HG03469 (cell line): Measurements from ENCODE around the gene CLCN3.
A peak's percentile ranks its signal among the peaks of the same experiment; 100 is the strongest.
"Not testable (repeated sequence)": the region's sequence is repeated elsewhere in the genome, so short reads cannot be mapped to it uniquely, and the experiment has no call there.

ENCODE experiments used
- ATAC-seq: cut with Tn5 transposase; IDR thresholded peaks from one replicate; pipeline ENCODE4 v1.9.1; 2021; ENCODE audit warnings: mild to moderate bottlenecking, moderate library complexity, moderate number of reproducible peaks; ENCODE audit not compliant: unreplicated experiment

Gene CLCN3

DNA sequence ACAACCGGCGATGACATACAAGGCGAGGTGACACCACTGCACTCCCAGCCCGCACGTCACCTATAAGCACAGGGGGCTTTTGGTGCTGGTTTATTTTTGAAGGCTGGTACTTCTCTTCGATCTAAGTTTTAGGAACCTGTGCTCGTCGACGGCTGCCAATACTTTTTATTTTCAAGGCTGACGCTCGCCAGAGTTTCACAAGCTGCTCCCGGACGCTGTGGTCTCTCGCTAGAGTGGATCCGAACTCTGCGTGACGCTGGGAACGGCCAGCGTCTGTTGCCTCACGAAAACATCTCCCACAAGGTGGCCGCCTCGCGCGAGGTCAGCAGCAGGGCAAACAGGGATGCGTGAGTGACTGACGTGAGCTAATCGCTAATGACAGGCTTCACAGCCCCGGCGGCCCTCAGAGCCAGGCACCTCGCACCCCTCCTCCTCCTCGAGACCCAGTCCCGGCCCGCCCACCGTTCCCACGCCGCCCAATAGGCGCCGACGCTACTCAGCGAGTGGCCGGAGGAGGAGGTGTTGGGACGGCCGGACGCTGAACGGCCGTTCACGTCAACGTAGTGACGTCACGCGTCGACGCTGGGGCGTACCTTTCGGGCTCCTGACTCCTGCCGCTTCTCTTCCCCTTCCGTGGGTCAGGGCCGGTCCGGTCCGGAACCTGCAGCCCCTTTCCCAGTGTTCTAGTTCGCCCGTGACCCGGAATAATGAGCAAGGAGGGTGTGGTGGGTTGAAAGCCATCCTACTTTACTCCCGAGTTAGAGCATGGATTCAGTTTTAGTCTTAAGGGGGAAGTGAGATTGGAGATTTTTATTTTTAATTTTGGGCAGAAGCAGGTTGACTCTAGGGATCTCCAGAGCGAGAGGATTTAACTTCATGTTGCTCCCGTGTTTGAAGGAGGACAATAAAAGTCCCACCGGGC is at the start of gene CLCN3:
Gene CLCN3, plus strand, starts transcription at position 621 of the 922 bp plus-strand sequence. CDS start 15,351 bp downstream, outside the sequence.
- peak; percentile 79 for ATAC-seq

GRCh38 chr4:169571012-169571411 is 49.4 kb upstream of the CLCN3 start:
- ATAC-seq: not testable (repeated sequence)

- ATAC-seq: no peak
Measured at GRCh38 chr4:169571435-169571834, 48.9 kb upstream of the CLCN3 start.

DNA sequence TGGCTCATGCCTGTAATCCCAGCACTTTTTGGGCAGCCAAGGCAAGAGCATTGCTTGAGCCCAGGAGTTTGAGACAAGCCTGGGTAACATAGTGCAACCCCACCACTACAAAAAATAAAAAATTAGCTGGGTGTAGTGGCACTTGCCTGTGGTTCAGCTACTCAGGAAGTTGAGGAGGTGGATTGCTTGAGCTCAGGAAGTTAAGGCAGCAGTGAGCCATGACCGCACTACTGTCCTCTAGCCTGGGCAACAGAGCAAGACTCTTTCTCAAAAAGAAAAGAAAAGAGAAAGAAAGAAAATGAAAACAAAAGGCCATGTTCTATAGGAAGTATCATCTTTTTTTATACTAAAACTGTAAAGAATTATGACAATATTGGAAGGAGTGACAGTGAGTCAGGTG is 46.5 kb upstream of the CLCN3 start:
- peak; percentile 48 for ATAC-seq

- ATAC-seq: peak; percentile 89
Measured at GRCh38 chr4:169582203-169582602, 38.2 kb upstream of the CLCN3 start.

DNA sequence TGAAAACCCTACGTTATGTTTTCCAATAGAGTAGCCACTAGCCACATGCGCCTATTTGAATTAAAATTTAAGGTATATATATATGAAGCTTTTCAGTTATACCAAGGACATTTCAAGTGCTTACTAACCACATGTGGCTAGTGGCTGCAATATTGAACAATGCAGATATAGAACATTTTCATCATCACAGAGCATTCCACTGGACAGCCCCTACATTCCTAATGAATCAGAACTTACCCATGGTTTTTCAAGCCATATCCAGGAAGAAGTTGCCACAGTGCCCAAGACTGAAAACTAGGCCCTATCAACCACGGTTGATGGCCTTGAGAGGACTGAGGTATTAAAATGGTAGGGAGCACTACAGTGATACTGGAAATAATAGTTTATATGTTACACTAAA is 37.7 kb upstream of the CLCN3 start:
- no peak for ATAC-seq

GRCh38 chr4:169583563-169583962 is 36.8 kb upstream of the CLCN3 start:
- ATAC-seq: no peak

GRCh38 chr4:169593050-169593560 is 27.3 kb upstream of the CLCN3 start:
- no peak for ATAC-seq

DNA sequence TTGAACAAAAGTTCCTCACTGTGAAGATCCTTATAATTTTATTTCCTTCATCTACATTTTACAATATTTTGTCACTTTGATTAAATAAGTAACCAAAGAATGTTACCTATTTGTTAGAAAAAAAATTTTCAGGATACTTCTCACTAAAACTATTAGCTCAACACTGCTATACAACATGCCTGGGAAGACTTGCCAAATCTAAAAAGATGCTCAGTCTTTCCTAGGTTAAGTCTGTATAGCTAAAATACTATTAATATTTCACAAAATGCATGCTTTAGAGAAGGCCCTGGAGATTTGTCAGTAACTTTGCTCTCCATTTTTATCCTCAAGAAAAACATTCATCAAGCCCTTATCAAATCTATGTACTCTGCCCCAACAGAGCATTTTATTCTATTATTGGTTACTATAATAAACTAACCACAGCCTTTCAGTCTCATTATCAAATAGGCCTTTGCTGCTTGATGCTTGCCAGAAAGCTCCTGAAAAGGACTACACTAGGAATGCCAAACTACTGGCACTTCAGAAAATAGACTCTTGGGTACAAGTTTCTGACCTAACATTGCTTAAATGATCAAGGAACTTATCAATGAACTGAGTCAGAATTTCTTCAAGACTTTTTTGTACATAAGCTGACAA is 25.7 kb upstream of the CLCN3 start:
- no peak for ATAC-seq

GRCh38 chr4:169601016-169601771 is 19.2 kb upstream of the CLCN3 start:
- ATAC-seq: peak; percentile 27

DNA sequence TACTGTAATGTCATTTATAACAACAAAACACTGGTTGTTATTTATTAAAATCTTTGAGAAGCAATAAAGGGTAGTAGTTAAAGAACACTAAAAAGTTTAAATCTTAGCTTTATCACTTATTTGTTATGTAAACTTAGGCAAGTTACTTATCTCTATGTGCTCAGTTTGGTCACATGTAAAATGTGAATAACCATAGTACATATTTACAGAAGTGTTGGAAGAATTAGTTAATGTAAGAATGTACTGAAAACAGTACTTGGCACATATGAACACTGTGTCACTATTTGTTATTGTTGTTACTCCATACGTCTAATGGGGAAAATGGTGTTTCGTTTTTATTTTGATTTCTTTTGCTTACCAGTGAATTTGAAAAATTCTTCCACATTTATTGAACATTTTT is 17.1 kb upstream of the CLCN3 start:
- ATAC-seq: no peak

DNA sequence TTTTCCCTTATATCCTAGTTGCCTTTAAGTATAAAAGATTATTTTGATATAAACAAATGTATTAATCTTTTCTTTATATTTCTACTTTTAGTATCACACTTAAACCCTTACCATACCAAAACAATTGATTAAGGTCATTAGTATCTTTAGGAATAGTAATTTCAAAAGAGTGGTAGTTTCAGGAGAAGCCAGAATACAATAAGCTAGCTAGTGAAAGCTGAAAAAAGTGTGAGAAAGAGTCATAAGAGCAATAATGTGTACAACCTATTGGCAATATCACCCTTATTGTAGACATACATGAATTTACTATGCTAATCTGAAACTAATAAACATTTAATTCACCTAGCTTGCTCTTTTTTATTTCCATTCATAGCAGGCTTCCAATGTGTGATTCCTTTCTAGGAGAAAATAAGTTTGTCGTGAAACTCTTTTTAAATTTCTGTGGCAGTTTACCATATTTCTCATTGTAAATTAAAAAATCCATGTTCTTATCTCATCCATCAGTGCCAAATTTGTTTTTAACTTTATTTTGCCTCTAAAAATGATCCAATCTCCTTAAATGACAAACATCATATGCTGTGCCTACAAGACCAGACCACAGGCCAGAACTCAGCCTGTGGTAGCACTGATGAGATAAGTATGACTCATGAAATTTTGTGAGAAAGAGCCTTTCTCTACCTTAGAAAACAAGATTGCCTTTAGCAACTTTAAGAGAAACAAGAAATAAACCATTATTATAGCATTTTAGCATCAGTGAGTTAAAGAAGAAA is 16.1 kb upstream of the CLCN3 start:
- peak; percentile 78 for ATAC-seq

DNA sequence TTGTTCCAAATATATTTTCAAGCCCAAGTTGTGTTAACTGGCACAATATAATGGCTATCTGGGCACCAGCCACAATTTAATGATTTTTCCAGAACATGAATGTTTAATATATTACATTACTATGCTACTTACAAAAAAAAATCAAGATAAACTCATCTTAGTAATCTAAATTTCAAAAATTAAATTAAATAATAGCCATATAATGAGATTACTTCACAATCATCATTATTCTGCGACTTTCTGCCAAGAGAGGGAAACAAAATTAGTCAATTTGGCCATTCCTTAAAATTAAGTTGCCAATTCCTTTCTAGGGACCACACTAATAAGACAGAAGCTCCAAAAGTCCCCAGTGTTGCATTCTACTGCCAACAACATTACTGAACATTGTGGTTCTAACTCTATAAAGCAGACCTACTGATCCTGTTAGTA is 15.5 kb upstream of the CLCN3 start:
- no peak for ATAC-seq

- no peak for ATAC-seq
Measured at GRCh38 chr4:169611157-169611556, 9.2 kb upstream of the CLCN3 start.

- ATAC-seq: peak; percentile 95
Measured at GRCh38 chr4:169611991-169612870, 8.1 kb upstream of the CLCN3 start, which contains the start of gene NEK1. NEK1 (minus strand) TSS chr4:169612583; CDS start chr4:169602630, 9,953 bp downstream.

DNA sequence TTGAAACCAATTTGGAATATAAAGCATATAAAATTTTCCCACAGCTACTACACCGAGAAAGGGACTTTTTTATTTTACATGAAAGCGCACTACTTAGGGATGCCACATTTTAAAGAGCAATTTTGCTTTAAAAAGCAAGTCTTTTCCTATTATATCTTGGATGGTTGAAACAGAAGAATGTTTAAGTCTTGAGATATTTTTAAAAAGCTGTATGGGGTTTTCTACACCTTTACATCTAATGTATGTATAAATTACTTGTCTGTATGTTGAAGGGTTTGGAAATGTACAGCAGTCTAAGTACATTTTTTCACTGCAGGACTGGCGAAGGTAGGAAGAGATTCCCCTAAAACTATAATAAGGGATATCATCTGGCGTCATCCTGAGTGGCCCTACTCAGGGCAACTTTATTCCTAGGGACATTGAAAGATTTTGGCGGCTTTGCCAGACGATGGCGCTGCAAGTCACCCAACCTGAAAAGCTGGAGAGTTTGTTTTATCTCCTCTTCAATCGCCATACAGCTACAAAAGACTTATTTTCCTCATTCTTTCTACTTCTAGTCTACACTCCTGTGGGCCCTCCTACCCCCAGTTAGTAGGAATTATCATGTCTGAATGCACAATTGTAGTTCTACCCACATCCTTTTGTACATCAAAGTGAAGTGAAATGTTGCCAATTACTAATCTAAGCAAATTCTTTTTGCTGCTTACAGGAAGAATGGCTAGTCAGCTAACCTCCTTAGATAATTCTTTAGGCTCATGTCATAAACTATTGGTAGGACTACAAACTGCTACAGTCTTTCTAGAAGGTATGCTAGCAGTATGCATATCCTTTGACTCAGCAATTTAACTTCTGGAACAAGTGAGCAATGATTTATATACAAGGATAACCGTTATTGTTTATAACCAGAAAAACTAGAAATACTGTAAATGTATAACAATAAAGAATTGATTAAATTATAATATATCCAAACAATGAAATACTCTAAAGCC is 7.2 kb upstream of the CLCN3 start:
- ATAC-seq: peak; percentile 36

DNA sequence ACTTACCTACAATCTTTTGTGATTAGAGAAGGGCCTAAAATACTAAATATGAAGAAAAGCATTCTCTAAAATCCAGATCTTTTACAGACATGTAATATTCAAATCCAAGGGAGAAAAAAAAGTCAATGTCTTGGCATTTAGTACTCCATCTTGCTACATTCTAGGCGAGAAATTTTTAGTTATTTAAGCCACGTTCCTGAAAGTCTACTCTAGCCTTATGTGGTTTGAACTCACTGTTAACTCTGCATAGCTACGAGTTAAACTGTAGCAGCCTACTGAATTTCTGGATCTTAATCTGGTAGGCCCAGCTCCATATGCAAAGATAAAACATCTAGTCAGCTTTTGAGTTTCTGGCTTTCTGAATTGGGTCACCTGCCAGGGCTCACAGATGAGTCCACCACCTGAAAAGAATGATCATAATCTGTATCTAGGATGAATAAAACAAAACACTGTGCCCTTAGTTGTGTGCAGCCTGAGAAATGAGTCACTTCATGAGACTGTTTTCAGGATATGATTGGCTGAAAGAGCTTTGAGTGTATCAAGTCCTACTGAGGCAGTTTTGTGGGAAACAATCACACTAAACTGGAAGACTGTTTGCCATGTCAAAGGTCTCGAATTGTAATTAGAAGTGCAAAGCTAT is 4.8 kb upstream of the CLCN3 start:
- ATAC-seq: no peak

DNA sequence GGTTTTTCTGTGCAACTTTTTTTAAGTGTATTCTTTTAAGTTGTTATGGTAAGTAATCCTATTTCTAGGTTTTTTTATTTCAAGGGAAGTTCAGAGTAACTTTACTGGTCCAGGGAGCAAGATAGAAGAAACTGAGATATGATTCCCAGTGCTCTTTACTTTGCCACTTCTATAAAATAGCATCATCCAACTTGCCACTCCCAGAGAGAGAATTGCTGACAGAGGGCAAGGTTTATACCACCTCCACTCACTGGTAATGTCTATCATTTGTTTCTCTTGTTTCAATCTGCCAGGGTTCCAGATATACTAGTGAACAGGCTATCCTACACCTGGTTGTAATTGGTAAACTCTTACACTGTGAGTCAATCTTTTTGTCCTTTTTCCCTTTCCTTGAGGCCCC is 3.5 kb upstream of the CLCN3 start:
- ATAC-seq: no peak
